ENCODE results near the gene METAP2.

The METAP2 gene

DNA sequence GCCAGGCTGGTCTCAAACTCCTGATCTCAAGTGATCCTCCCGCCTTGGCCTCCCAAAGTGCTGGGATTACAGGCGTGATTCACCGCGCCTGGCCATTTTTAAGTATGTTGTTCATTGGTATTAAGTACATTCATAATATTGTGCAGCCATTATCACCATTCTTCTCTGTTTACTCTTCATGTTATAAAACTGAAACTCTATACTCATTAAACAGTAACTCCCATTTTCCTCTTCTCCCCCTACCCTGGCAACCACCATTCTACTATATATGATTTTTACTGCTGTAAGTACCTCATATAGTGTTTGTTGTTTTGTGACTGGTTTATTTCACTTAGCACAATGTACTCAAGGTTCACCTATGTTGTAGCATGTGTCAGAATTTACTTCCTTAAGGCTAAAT lies 23.1 kb downstream of the METAP2 start:
- H3K27ac ChIP-seq (ENCODE audit: poor library complexity, severe bottlenecking): no peak overlapping the region
- H3K27me3 ChIP-seq (ENCODE audit: insufficient read depth, poor library complexity, severe bottlenecking): no peaks in the 10 kb centered on the region
- H3K9me3 ChIP-seq (ENCODE audit: severe bottlenecking): no peaks in the 10 kb centered on the region
- DNase-seq (ENCODE audit: low spot score) (no peak), ATAC-seq (ENCODE audit: low read depth) (no peak)
- TF ChIP-seq, protein P1, sequence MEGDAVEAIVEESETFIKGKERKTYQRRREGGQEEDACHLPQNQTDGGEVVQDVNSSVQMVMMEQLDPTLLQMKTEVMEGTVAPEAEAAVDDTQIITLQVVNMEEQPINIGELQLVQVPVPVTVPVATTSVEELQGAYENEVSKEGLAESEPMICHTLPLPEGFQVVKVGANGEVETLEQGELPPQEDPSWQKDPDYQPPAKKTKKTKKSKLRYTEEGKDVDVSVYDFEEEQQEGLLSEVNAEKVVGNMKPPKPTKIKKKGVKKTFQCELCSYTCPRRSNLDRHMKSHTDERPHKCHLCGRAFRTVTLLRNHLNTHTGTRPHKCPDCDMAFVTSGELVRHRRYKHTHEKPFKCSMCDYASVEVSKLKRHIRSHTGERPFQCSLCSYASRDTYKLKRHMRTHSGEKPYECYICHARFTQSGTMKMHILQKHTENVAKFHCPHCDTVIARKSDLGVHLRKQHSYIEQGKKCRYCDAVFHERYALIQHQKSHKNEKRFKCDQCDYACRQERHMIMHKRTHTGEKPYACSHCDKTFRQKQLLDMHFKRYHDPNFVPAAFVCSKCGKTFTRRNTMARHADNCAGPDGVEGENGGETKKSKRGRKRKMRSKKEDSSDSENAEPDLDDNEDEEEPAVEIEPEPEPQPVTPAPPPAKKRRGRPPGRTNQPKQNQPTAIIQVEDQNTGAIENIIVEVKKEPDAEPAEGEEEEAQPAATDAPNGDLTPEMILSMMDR (IDR thresholded peaks at IDR 0.05; ENCODE audit: poor library complexity, severe bottlenecking): no peak
- no peak overlapping the region for H3K4me3 ChIP-seq (ENCODE audit: severe bottlenecking)
- no peaks in the 10 kb centered on the region for H3K4me1 ChIP-seq (ENCODE audit: insufficient read depth, poor library complexity, severe bottlenecking)
- H3K36me3 ChIP-seq (ENCODE audit: low read depth): peaks cover 78% of the 10 kb centered on the region

DNA sequence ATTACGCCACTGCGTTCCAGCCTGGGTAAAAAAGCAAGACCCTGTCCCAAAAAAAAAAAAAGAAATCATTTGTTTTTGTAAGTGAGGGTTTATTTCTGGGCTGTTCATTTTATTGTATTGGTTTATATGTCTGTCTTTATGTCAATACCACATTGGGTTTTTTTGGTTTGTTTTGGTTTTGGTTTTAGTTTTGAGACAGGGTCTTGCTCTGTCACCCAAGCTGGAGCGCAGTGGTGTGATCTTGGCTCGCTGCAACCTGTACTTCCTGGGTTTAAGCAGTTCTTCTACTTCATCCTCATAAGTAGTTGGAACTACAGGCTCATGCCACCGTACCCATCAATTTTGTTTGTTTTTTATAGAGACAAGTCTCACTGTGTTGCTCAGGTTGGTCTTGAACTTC lies 25.0 kb downstream of the METAP2 start:
- H3K36me3 ChIP-seq (ENCODE audit: low read depth): peaks cover 77% of the 10 kb centered on the region
- no peaks in the 10 kb centered on the region for H3K27me3 ChIP-seq (ENCODE audit: insufficient read depth, poor library complexity, severe bottlenecking)
- TF ChIP-seq, protein P1 (IDR thresholded peaks at IDR 0.05; ENCODE audit: poor library complexity, severe bottlenecking): no peak
- DNase-seq (ENCODE audit: low spot score) (no peak), ATAC-seq (ENCODE audit: low read depth) (no peak)
- no peak overlapping the region for H3K4me3 ChIP-seq (ENCODE audit: severe bottlenecking)
- no peak overlapping the region for H3K27ac ChIP-seq (ENCODE audit: poor library complexity, severe bottlenecking)
- no peaks in the 10 kb centered on the region for H3K9me3 ChIP-seq (ENCODE audit: severe bottlenecking)
- H3K4me1 ChIP-seq (ENCODE audit: insufficient read depth, poor library complexity, severe bottlenecking): no peaks in the 10 kb centered on the region

DNA sequence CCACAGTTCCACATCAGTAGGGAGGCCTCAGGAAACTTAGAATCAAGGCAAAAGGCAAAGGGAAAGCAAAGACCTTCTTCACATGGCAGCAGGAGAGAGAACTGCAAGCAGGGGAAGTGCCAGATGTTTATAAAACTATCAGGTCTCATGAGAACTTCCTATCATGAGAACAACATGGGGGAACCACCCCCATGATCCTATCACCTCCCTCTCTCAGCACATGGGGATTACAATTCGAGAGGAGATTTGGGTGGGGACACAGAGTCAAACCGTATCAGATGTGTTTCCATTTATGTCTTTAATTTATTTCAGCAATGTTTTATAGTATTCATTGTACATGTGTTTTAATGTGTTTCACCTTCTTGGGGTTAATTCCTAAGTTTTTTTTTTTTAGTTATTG lies 25.8 kb downstream of the METAP2 start:
- Histone ChIP-seq H3K36me3 (ENCODE audit: low read depth) (peaks cover 77% of the 10 kb centered on the region), H3K27me3 (ENCODE audit: insufficient read depth, poor library complexity, severe bottlenecking) (no peaks in the 10 kb centered on the region), H3K27ac (ENCODE audit: poor library complexity, severe bottlenecking) (no peak overlapping the region), H3K4me3 (ENCODE audit: severe bottlenecking) (no peak overlapping the region), H3K9me3 (ENCODE audit: severe bottlenecking) (no peaks in the 10 kb centered on the region), H3K4me1 (ENCODE audit: insufficient read depth, poor library complexity, severe bottlenecking) (no peaks in the 10 kb centered on the region)
- TF ChIP-seq, protein P1 (IDR thresholded peaks at IDR 0.05; ENCODE audit: poor library complexity, severe bottlenecking): no peak
- DNase-seq (ENCODE audit: low spot score) (no peak), ATAC-seq (ENCODE audit: low read depth) (no peak)

DNA sequence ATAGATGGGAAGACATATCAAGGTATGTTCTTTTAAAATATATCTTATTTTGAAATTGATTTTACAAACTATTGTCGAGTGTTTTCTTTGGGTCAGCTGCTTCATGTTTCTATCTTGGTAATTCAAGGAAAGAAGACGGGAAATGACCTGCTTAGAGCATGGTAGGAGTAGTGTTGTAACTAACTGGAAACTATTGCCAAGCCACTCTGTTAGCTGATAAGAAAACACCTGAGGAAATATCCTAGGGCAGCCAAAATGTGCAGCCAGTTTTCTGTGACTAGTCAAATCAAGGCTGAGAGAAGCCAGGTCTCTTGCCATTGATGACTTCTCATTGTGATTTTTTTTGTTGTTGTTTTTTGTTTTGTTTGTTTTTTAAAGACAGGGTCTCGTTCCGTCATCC lies 30.2 kb downstream of the METAP2 start:
- DNase-seq (ENCODE audit: low spot score) (no peak), ATAC-seq (ENCODE audit: low read depth) (no peak)
- Histone ChIP-seq H3K27ac (ENCODE audit: poor library complexity, severe bottlenecking) (no peak overlapping the region), H3K27me3 (ENCODE audit: insufficient read depth, poor library complexity, severe bottlenecking) (no peaks in the 10 kb centered on the region), H3K4me3 (ENCODE audit: severe bottlenecking) (no peak overlapping the region), H3K36me3 (ENCODE audit: low read depth) (peaks cover 75% of the 10 kb centered on the region), H3K9me3 (ENCODE audit: severe bottlenecking) (no peaks in the 10 kb centered on the region), H3K4me1 (ENCODE audit: insufficient read depth, poor library complexity, severe bottlenecking) (no peaks in the 10 kb centered on the region)
- TF ChIP-seq, protein P1 (IDR thresholded peaks at IDR 0.05; ENCODE audit: poor library complexity, severe bottlenecking): no peak

DNA sequence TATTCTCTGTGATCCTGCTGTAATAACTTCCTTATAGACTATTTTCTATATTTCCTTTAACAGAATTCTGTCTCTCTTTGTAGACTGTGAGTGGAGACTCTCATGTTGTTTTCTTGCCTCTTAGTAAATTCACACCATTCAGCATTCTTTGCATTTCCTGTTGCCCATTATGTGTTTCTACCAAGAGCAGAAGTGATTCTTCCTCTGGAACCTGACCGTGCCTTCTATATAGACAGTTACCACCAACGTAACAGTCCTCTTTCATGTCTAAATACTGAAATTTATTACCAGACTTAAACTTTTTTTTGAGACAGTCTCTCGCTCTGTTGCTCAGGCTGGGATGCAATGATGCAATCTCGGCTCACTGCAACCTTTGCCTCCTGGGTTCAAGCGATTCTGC lies 31.1 kb downstream of the METAP2 start:
- Histone ChIP-seq H3K9me3 (ENCODE audit: severe bottlenecking) (no peaks in the 10 kb centered on the region), H3K4me1 (ENCODE audit: insufficient read depth, poor library complexity, severe bottlenecking) (no peaks in the 10 kb centered on the region), H3K27ac (ENCODE audit: poor library complexity, severe bottlenecking) (no peak overlapping the region), H3K27me3 (ENCODE audit: insufficient read depth, poor library complexity, severe bottlenecking) (no peaks in the 10 kb centered on the region), H3K36me3 (ENCODE audit: low read depth) (peaks cover 76% of the 10 kb centered on the region), H3K4me3 (ENCODE audit: severe bottlenecking) (no peak overlapping the region)
- no peak for ATAC-seq (ENCODE audit: low read depth)
- no peak for DNase-seq (ENCODE audit: low spot score)
- TF ChIP-seq, protein P1 (IDR thresholded peaks at IDR 0.05; ENCODE audit: poor library complexity, severe bottlenecking): no peak

Data from RWPE2 (cell line).